Hepatocyte (in vitro differentiated cells): ENCODE measurements around the gene CPB1.

Experiments used
- CTCF ChIP-seq: fragments of 200-600 bp; sonication (generic); IDR thresholded peaks from 2 replicates; pipeline ENCODE4 v1.5.1; 2016; ENCODE audit warnings: antibody characterized with exemption, mild to moderate bottlenecking; ENCODE audit not compliant: poor library complexity
- EZH2 ChIP-seq: fragments of 200-600 bp; sonication (generic); IDR thresholded peaks from 2 replicates; pipeline ENCODE4 v1.6.1; 2016; ENCODE audit warnings: antibody characterized with exemption, mild to moderate bottlenecking, borderline replicate concordance
- EZH2phosphoT487 ChIP-seq: fragments of 200-600 bp; sonication (generic); IDR thresholded peaks from one replicate; pipeline ENCODE4 v1.6.1; 2018; ENCODE audit warnings: antibody characterized with exemption, mild to moderate bottlenecking, low read depth, moderate library complexity; ENCODE audit not compliant: unreplicated experiment, severe bottlenecking

GRCh38 chr3:148879256-148879655, 51.6 kb downstream of the CPB1 start:
- TF ChIP-seq EZH2, result no peak
- TF ChIP-seq CTCF, result no peak
- no peak for TF ChIP-seq EZH2phosphoT487
